Stimulated activated CD8-positive, alpha-beta memory T cell treated with anti-CD3 and anti-CD28 coated beads, Interleukin-7, amount 100 ng/mL, for 48 hours (primary cell): ENCODE results near the gene AJAP1.

Experiments
- DNase-seq, 2 donors: peaks; one replicate each; pipeline ENCODE4 v3.0.0-alpha.2; 2020; ENCODE audit warnings: low read depth in 1 of 2; ENCODE audit errors: extremely low read depth in 1 of 2

AJAP1 gene

GRCh38 chr1:4761324-4761723 is 106.9 kb downstream of the AJAP1 start:
- no peak for DNase-seq

GRCh38 chr1:4762146-4762545 is 107.7 kb downstream of the AJAP1 start:
- no peak for DNase-seq

- no peak for DNase-seq
Observed at GRCh38 chr1:4767308-4767707, 112.9 kb downstream of the AJAP1 start.

DNA sequence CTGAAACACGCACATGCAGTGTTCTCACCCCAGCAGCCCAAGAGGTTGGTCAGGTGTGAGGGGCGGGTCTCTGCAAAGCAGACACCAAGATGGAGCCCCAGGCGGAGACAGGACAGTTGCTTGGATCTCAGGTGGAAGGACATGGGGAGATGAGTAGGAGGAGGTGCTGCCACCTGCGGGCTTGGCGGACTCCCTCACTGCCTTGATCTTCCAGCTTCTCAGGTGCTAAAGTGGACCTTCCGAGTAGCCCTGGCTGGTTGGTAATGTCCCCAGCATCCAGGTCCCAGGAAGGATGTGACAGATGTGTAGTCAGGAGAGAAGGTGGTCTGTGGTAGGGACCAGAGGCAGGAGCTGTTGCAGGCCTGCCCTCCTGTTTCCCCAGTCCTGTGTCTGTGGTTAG is 114.1 kb downstream of the AJAP1 start:
- DNase-seq = no peak

DNA sequence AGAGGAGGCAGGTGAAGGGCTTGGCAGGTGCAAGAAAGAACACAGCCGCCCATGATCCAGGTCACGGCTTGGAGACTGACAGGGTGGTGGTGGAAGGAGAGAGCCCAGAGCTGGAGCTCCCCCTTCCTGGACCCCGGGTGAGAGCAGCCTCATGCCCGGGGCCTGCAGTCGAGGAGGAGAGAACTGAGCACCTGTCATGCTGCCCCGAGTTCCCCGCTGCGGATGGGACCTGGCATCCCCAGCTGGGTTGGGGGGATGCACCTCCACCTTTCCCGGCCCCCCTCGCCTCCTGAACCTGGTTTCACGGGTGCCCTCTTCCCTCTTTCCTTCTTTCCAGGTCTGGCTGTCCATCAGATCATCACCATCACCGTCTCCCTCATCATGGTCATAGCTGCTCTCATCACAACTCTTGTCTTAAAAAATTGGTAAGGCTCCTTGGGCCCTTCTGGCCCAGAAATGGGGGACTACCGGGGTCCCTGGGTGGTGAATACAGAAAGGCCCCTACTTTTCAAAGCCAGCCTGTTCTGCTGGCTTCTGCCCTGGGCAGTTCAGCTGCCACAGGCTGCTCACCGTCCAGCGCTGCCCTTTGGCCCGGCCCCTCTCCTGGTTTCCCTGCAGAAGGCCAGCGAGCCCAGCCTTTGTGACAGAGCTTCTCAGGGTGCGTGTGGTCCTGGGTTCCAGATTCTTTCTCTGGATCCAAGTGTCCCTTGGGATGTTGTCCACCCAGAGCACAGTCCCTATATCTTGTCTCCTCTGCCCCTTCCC is 115.3 kb downstream of the AJAP1 start:
- no peak for DNase-seq

DNA sequence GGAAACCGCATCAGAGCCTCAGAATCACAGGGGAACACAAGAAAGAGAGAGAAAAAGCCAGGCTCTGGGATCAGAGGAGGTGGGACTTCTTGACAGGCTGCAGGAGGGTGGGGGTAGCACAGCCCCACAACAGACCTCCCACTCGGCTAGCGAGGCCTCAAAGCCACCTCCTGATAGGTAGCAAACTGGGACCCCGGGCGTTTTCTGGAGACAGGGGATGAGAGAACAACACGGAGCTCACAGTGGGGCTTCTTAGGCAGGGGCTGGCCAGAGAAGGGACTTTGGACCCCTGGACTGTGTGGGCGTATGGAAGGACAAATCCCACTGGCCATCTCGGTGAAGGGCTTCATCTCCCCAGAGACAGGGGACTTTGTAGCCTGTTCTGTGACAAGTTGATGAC is 116.3 kb downstream of the AJAP1 start:
- DNase-seq = no peak

GRCh38 chr1:4771267-4771666 is 116.9 kb downstream of the AJAP1 start:
- DNase-seq = no peak

GRCh38 chr1:4771721-4772120 is 117.3 kb downstream of the AJAP1 start:
- no peak for DNase-seq

GRCh38 chr1:4772294-4773010 is 118.0 kb downstream of the AJAP1 start:
- DNase-seq = no peak

DNA sequence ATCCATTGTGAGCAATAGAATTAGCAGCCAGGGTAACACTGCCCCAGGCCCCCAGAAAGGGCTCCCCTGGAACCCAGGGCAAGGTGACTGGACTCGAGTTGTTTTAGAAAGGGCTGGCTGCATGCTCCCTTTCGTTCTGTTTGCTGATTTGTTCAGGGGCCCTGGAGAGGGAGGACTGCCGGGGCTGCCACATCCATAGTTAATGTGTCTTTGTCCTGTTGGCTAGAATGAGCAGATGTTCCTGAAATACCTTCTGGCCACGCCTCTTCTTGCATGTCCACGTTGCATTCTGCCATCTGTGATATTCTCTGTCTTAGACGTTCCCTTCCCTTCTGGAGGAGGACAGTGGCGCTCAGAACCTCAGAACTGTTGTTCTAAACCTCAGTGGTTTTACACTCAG is 118.8 kb downstream of the AJAP1 start:
- DNase-seq = no peak

DNA sequence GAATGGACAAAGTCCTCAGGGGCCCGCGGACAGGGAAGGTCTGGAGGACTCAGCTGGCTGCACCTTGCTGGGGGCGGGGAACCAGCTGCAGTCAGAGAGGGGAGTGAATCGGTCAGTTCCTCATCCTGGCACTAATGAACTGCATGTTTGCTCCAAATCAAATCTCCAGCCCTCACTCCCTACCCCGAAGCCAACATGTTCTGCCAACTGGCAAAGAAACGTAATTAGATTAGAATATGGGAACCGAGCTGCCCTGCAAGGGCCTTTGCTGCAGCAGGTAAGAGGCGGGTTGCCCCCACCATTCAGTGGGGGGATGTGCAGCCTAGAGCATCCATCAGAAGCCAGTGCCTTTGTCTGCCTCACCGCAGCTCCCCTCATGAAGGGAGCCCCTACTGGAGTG is 121.1 kb downstream of the AJAP1 start:
- no peak for DNase-seq

DNA sequence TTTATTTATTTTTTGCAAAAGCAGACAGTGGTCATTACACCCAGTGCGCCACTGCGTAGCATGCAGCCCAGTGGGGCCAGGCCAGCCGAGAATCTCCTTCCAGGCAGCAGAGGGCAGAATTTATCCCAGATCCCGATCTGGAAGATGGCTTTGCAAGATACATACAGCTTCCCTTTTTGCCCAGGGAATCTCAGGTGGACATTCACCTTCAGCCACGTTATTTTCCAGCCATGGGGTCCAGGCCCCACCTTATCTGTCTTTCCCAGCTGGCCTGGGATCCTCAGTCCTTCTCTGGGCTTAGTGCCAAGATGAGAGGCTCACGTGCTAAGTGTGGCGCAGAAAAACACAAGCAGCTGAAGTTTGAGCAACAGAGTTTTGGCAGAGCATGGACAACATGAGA is 123.6 kb downstream of the AJAP1 start:
- no peak for DNase-seq

- DNase-seq = no peak
Observed at GRCh38 chr1:4781646-4782045, 127.2 kb downstream of the AJAP1 start.

DNA sequence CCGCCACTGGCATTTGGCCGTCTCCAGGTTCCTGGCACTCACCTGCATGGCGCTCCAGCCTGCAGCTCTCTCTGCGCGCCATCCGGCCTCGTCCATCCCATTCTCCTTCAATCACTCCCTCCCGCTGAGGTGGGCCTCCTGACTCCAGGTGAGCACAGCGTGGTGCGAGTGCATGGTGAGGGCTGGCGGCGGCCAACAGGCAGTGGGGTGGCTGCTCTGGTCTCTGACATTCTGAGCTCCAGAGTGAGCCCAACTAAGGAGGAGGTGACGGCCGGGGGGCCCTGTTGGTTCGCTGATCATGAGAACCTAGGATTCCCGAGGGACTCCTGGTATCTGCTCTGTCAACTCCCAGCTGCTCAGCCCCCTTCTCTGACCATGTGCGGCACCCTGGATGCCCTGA is 130.4 kb downstream of the AJAP1 start:
- no peak for DNase-seq

DNA sequence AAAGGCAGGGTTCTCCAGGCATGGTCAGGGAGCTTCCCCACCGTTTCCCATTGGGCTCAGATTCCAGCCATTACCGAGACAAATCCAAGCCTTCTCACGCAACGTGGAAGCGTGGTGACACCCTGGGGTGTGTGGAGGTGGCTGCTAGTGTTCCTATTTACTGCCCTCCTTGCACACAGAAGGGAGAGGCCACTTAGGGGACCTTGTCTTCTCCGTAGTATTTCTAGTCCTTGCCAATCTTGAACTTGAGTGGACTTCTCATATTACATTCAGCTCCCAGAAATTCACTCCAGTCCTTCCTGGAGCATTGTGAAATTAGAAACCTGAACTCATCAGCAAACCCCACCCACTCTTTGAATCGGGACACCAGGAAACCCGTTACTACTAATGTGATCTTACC is 131.6 kb downstream of the AJAP1 start:
- DNase-seq = no peak

DNA sequence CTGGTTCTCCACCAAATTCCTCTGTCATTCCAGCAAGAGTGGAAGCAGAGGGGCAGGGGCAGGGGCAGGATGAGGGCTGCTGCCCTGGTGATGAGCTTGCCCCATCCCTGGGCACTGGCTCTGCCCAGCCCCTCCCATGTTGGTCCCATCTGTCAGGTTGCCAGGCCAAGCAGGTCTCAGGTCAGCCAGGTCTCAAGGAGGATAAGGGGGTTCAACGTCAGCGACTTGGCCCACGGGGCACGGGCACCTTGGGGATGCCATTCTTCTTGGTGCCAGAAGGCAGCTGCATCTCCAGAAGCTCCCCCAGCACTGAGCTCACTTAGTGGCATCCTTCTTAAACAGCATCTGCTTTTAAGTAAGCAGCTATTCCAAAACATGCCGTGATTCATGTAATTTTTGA is 133.1 kb downstream of the AJAP1 start:
- no peak for DNase-seq

DNA sequence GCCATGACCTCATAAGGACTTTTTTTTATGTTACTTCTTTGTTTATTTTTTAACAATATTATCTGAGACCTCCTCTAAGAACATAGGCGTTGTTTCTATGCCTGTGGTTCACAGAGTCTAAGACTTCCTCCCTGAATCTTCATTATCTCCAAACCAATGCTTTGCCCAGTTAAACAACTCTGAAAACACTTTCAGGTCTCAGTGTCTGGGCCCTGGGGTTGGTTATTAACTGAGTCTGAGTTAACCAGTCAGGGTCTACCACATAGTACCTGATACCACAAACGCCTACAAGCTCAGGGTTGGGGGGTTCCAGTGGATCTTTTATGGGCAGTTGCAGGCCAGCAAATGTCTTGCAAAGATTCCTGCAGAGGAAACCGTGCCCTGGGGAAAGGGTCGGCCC is 138.2 kb downstream of the AJAP1 start:
- DNase-seq = no peak

GRCh38 chr1:4794020-4794780 is 139.8 kb downstream of the AJAP1 start:
- no peak for DNase-seq

GRCh38 chr1:4796161-4797015 is 142.0 kb downstream of the AJAP1 start:
- no peak for DNase-seq

DNA sequence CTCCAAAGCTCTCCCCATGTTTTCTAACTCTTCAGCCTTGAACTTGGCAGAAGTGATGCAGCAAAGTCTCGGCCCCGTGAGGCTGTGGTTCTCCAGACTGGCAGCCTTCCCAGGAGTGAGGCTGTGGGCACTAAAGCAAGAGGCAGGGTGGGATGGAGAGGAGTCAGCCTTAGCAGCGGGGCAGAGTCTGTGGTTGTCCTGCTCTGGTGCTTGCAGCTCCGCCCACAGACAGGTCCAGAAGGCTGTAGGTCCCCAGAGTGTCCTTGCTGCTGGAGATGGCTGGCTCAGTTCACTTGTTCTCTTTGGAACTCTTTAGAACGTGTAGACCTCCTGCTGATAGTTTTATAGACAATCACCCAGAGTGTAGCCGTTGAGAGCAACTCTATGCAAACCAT is 142.6 kb downstream of the AJAP1 start:
- DNase-seq = no peak

GRCh38 chr1:4797429-4797828 is 143.0 kb downstream of the AJAP1 start:
- no peak for DNase-seq
